ENCODE results near the gene PLEKHG4B. TPM values are rescaled to one million over a fixed set of nuclear protein-coding genes. Genes with fewer than 3 reads are reported as not detected.
"Not testable (repeated sequence)": the region's sequence is repeated elsewhere in the genome, so short reads cannot be mapped to it uniquely, and the experiment has no call there.

PLEKHG4B gene
- total RNA-seq, 1 experiment from 2014 or later: 0.61 TPM

- no peak for DNase-seq (ENCODE audit: low read depth)
Measured at GRCh38 chr5:156411-157072, 64.6 kb downstream of the PLEKHG4B start.

- DNase-seq (ENCODE audit: low read depth): no peak
Measured at GRCh38 chr5:157126-157715, 65.3 kb downstream of the PLEKHG4B start.

GRCh38 chr5:157801-158200 is 65.8 kb downstream of the PLEKHG4B start:
- no peak for DNase-seq (ENCODE audit: low read depth)

DNA sequence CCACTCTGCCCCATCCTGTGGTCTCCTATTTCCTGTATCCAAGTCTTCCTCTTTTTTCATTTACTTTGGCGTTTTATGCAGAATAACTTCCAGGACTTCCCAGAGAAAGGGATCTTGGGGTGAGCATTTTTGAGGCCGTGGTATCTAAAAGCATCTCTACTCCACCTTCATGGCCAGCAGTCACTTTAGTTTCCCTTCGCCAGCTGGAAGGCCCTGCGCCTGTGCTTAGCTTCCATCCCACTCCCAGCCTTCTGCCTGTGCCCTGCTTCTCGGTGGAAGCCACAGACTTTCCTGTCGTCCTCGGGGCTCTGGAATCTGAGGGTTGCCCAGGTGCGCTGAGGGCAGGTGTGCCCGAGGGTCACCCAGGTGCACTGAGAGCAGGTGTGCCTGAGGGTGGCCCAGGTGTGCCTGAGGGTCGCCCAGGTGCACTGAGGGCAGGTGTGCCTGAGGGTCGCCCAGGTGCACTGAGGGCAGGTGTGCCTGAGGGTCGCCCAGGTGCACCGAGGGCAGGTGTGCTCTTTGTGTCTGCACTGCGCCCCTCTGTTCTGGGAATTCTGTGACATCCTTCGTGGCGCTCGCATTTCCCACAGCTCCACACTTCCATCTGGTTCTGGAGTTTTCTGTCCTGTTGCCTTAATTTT is 67.0 kb downstream of the PLEKHG4B start:
- no peak for DNase-seq (ENCODE audit: low read depth)

- peak; percentile 88 for DNase-seq (ENCODE audit: low read depth)
Measured at GRCh38 chr5:159448-160172, 67.6 kb downstream of the PLEKHG4B start.

- DNase-seq (ENCODE audit: low read depth): peak; percentile 61
Measured at GRCh38 chr5:160173-160510, 68.2 kb downstream of the PLEKHG4B start.

- DNase-seq (ENCODE audit: low read depth): no peak
Measured at GRCh38 chr5:160921-161802, 69.2 kb downstream of the PLEKHG4B start.

- DNase-seq (ENCODE audit: low read depth): no peak
Measured at GRCh38 chr5:161803-162110, 69.8 kb downstream of the PLEKHG4B start.

GRCh38 chr5:162190-162564 is 70.2 kb downstream of the PLEKHG4B start:
- DNase-seq (ENCODE audit: low read depth): no peak

DNA sequence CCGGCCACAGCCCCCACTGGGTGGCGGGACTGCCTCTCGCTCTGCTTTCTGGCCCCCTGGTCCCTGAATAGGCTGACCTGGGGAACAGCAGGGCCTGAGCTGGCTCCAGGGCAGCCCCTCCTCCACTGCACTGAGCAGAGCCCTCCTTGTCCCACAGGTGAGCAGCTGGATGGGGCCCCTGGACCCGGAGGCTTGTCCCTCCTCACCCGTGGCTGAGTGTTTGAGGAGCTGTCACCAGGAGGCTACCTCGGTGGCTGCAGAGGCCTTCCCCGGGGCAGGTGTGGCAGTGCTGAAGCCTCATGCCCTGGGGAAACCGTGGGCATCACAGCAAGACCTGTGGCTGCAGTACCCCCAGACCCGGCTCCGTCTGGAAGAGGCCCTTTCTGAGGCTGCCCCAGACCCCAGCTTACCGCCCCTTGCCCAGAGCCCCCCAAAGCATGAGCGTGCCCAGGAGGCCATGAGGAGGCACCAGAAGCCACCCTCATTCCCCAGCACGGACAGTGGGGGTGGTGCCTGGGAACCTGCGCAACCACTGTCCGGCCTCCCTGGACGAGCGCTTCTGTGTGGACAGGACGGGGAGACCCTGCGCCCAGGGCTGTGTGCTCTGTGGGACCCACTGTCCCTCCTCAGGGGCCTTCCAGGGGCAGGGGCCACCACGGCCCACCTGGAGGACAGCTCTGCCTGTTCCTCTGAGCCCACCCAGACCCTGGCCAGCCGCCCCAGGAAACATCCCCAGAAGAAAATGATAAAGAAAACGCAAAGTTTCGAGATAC is 70.8 kb downstream of the PLEKHG4B start:
- no peak for DNase-seq (ENCODE audit: low read depth)

- no peak for DNase-seq (ENCODE audit: low read depth)
Measured at GRCh38 chr5:163338-163620, 71.3 kb downstream of the PLEKHG4B start.

DNA sequence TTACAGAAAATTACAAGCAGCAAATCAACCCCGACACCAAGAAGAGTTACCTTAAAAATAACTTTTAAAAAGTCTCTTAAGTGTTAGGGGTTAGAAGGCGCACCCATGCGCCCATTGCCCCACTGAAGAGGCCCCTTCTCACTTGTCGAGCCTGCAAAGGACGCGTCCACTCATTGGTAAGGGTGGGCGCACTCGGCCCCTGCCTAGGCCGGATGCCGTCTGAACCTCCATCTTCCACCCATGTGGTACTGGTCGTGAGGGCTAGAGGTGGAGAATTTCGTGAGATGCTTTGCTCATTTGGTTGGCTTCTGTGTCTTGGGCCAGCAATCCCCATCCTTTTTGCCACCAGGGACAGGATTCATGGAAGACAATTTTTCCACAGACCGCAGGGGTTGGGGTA is 71.9 kb downstream of the PLEKHG4B start:
- no peak for DNase-seq (ENCODE audit: low read depth)

DNA sequence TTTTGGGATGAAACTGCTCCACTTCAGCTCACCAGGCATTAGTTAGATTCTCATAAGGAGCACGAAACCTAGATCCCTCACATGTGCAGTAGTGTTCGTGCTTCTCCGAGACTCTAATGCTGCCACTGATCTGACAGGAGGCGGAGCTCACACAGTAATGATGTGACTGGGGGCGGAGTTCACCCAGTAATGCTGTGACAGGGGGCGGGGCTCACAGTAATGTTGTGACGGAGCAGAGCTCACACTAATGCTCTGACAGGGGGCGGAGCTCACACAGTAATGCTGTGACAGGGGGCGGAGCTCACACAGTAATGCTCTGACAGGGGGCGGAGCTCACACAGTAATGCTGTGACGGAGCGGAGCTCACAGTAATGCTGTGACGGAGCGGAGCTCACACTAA is 72.3 kb downstream of the PLEKHG4B start:
- no peak for DNase-seq (ENCODE audit: low read depth)

DNA sequence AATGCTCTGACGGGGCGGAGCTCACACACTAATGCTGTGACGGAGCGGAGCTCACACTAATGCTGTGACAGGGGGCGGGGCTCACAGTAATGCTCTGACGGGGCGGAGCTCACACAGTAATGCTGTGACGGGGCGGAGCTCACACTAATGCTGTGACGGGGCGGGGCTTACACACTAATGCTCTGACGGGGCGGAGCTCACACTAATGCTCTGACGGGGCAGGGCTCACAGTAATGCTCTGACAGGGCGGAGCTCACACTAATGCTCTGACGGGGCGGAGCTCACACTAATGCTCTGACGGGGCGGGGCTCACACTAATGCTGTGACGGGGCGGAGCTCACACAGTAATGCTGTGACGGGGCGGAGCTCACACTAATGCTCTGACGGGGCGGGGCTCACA is 72.8 kb downstream of the PLEKHG4B start:
- DNase-seq (ENCODE audit: low read depth): not testable (repeated sequence)

DNA sequence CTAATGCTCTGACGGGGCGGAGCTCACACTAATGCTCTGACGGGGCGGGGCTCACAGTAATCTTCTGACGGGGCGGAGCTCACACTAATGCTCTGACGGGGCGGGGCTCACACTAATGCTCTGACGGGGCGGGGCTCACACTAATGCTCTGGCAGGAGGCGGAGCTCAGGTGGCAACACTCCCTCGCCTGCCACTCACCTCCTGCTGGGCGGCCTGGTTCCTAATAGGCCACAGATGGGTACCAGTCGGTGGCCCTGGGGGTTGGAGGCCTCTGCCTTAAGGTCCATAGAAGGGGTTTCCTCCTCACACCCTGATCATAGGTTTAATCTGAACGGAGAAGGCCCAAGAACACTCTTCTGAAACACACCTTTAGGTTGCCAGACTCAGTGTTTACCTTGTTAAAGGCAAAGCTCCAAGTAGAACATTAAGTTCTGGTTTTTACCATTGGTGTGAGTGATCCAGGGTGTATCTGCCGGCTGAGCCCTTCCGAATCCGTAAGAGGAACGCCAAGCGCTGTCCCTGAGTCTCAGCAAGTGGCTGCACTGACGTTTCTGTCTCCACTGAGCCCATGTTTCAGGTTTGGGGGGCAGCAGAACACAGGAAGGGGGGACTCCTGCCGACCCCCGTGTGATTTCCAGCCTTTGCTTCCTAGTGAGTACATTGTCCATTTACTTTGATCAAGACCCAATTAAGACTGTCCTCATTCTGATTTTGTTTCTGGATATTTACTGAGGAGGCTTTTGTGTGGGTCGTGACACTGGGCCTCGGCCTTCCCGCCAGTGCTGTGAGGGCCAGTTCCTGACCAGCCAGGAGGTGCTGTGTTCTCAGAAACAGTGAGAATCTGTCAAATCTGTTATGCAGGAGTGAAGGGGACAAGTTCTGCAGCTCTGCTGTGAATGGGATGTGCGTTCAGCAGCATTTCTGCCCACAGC is 74.7 kb downstream of the PLEKHG4B start:
- no peak for DNase-seq (ENCODE audit: low read depth)

DNA sequence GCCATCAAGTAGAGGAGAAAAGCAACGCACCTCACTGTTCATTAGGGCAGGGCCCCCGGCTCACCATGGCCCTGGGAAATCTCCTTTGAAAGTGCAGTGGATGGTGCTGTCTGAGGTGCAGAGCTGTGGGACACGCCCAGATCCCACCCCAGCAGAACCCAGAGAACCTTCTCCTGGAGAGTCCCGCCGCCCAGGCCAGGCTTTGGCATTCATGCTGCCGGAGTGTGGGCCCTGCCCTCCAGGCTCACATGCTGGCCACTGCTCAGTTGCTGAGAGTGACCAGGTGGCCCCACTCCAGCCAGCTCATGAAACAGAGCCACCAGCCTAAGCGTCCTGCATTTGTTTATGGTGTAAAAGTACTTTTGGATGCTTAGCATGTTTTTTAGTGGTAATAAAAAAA is 75.5 kb downstream of the PLEKHG4B start:
- no peak for DNase-seq (ENCODE audit: low read depth)

GRCh38 chr5:167982-168660 is 76.2 kb downstream of the PLEKHG4B start:
- peak; percentile 93 for DNase-seq (ENCODE audit: low read depth)

- DNase-seq (ENCODE audit: low read depth): no peak
Measured at GRCh38 chr5:169071-169727, 77.2 kb downstream of the PLEKHG4B start.

DNA sequence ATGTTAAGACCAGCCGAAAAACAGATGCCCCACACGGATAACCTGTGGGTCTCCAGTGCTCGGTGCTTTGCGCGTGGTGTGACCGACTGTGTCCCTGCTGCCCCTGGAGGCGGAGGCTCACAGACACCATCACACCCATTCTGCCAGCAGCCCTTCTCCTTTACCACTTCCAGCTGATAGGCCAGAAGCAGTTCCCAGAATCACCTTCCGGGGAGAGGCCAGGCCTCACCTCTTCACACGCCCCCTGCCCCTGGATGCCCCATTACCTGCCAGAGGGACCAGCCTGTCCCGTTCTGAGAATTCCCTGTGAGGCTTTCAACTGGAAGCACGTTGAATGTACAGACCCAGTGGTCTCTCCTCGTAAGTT is 77.7 kb downstream of the PLEKHG4B start:
- no peak for DNase-seq (ENCODE audit: low read depth)

Data from HT1080 (cell line).